Breast epithelium (tissue), 3 donors: ENCODE data around the gene CUL2.

Experiments
- CTCF ChIP-seq, 3 donors: fragments of 450-650 bp; IDR thresholded peaks; one replicate each; pipeline ENCODE4 v1.5.1; 2016 to 2017; ENCODE audit warnings: antibody characterized with exemption in 3 of 3, mild to moderate bottlenecking in 3 of 3, moderate library complexity in 3 of 3
- POLR2AphosphoS5 ChIP-seq, 3 donors: sonication (generic); formaldehyde crosslinking; IDR thresholded peaks; one replicate each; pipeline ENCODE4 v1.6.1; 2017; ENCODE audit warnings: antibody characterized with exemption in 3 of 3

GRCh38 chr10:34966451-34966850 is 123.7 kb downstream of the CUL2 start:
- no peak for TF ChIP-seq CTCF (IDR thresholded peaks at IDR 0.05)
- no peak for TF ChIP-seq POLR2AphosphoS5 (IDR thresholded peaks at IDR 0.05)
